ENCODE measurements around the gene ZNF3.
A peak's percentile ranks its signal among the peaks of the same experiment; 100 is the strongest.
"Not testable (repeated sequence)": the region's sequence is repeated elsewhere in the genome, so short reads cannot be mapped to it uniquely, and the experiment has no call there.

Gene ZNF3

DNA sequence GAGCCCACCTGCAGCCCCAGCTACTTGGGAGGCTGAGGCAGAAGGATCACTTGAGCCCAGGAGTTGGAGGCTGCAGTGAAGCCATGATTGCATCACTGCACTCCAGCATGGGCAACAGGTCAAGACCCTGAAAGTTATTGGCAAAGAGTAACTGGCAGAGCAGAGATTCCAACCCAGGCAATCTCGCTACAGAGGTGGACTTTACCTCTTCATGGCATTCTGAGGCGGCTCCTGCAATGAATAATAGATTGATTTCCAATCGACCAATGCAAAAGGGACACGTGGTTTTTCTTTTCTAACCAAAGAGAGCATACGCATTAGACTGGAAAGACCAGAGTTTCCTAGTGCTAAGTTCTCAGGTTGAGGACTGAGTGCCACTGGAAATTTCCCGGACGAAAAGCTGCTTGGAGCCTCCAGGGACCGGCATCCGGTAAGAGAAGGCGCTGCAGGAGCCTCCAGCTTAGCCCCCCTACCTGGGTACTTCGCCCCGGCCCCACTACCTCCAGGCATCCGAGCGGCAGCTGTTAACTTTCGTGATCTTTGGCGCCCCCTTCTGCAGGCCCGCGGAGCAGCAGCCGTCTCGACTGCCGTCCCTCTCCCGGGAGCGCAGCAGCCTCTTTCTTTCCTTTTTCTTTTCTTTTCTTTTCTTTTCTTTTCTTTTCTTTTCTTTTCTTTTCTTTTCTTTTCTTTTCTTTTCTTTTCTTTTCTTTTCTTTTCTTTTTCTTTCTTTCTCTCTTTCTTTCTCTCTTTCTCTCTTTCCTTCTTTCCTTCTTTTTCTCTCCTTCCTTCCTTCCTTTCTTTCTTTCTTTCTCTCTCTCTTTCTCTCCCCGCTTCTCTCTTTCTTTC lies 49.3 kb upstream of the ZNF3 start (continued):
- no peak for TF ChIP-seq ZNF473 (tag by site-specific recombination; IDR thresholded peaks at IDR 0.05)

DNA sequence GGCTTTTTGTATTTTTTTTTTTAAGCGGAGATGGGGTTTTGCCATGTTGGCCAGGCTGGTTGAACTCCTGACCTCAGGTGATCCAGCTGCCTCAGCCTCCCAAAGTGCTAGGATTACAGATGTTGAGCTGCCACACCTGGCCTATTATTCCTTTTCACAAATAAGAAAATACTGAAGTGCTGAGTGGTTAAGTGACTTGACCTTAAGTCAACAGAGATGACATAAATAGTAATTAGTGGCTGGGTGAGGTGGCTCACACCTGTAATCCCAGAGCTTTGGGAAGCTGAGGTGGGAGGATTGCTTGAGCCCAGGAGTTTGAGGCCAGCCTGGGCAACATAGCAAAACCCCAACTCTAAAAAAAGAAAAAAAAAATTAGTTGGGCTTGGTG lies 48.7 kb upstream of the ZNF3 start:
- not testable (repeated sequence) for H3K4me1 ChIP-seq (ENCODE audit: control insufficient read depth, insufficient read depth, low read length)
- CTCF ChIA-PET, result interaction anchor here (0.6 to 8.7 kb wide), 22 partner anchors 9 to 290 kb away, joined by 3 to 119 read pairs (median 4); no protein-coding TSS in a partner anchor

DNA sequence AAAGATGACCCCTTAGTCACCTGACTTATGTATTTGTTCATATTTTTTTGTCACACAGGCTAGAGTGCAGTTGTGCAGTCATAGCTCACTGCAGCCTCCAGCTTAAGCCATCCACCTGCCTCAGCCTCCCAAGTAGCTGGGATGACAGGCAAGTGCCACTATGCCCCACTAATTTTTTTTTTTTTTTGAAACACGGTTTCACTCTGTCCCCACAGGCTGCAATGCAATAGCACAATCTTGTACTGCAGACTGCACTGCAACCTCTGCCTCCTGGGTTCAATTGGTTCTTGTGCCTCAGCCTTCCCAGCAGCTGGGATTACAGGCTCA lies 47.1 kb upstream of the ZNF3 start:
- H3K36me3 ChIP-seq (ENCODE audit: control insufficient read depth in 2 of 2, insufficient read depth in 1 of 2, low read length in 2 of 2), result peaks cover 0 to 5% of the 10 kb centered on the region in 2 experiments; a peak in 2 of 3 replicates
- H3K9me3 ChIP-seq (ENCODE audit: control insufficient read depth, insufficient read depth, low read depth, low read length), result no peaks in the 10 kb centered on the region
- H3K4me3 ChIP-seq (ENCODE audit: low read depth, low read length), result no peak overlapping the region
- H3K27ac ChIP-seq (ENCODE audit: extremely low read depth, low read depth, low read length), result no peak overlapping the region
- H3K4me1 ChIP-seq (ENCODE audit: control insufficient read depth, insufficient read depth, low read length), result no peaks in the 10 kb centered on the region; the same call in 1 of the 2 replicates
- TF ChIP-seq, protein P1, sequence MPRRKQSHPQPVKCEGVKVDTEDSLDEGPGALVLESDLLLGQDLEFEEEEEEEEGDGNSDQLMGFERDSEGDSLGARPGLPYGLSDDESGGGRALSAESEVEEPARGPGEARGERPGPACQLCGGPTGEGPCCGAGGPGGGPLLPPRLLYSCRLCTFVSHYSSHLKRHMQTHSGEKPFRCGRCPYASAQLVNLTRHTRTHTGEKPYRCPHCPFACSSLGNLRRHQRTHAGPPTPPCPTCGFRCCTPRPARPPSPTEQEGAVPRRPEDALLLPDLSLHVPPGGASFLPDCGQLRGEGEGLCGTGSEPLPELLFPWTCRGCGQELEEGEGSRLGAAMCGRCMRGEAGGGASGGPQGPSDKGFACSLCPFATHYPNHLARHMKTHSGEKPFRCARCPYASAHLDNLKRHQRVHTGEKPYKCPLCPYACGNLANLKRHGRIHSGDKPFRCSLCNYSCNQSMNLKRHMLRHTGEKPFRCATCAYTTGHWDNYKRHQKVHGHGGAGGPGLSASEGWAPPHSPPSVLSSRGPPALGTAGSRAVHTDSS (tag by site-specific recombination; IDR thresholded peaks at IDR 0.05), result no peak
- TF ChIP-seq ZNF239 (tag by site-specific recombination; IDR thresholded peaks at IDR 0.05), result no peak
- no peak for TF ChIP-seq HOXC10 (CRISPR knock-in tag; IDR thresholded peaks at IDR 0.05)
- TF ChIP-seq ZNF529 (tag by site-specific recombination; IDR thresholded peaks at IDR 0.05; ENCODE audit: insufficient replicate concordance), result no peak
- TF ChIP-seq, protein P2, sequence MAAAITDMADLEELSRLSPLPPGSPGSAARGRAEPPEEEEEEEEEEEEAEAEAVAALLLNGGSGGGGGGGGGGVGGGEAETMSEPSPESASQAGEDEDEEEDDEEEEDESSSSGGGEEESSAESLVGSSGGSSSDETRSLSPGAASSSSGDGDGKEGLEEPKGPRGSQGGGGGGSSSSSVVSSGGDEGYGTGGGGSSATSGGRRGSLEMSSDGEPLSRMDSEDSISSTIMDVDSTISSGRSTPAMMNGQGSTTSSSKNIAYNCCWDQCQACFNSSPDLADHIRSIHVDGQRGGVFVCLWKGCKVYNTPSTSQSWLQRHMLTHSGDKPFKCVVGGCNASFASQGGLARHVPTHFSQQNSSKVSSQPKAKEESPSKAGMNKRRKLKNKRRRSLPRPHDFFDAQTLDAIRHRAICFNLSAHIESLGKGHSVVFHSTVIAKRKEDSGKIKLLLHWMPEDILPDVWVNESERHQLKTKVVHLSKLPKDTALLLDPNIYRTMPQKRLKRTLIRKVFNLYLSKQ (tag by site-specific recombination; IDR thresholded peaks at IDR 0.05; ENCODE audit: borderline replicate concordance), result no peak
- TF ChIP-seq ZXDB (tag by site-specific recombination; IDR thresholded peaks at IDR 0.05), result no peak
- no peak for TF ChIP-seq ZNF169 (tag by site-specific recombination; IDR thresholded peaks at IDR 0.05)
- TF ChIP-seq ZNF510 (tag by site-specific recombination; IDR thresholded peaks at IDR 0.05; ENCODE audit: insufficient replicate concordance), result no peak
- TF ChIP-seq ZFHX2 (tag by site-specific recombination; conservative IDR thresholded peaks at IDR 0.05), result no peak
- no peak for TF ChIP-seq ZNF76 (tag by site-specific recombination; IDR thresholded peaks at IDR 0.05; ENCODE audit: borderline replicate concordance, low read depth)
- TF ChIP-seq, protein P3, sequence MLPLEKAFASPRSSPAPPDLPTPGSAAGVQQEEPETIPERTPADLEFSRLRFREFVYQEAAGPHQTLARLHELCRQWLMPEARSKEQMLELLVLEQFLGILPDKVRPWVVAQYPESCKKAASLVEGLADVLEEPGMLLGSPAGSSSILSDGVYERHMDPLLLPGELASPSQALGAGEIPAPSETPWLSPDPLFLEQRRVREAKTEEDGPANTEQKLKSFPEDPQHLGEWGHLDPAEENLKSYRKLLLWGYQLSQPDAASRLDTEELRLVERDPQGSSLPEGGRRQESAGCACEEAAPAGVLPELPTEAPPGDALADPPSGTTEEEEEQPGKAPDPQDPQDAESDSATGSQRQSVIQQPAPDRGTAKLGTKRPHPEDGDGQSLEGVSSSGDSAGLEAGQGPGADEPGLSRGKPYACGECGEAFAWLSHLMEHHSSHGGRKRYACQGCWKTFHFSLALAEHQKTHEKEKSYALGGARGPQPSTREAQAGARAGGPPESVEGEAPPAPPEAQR (tag by site-specific recombination; IDR thresholded peaks at IDR 0.05), result no peak
- TF ChIP-seq ZNF266 (tag by site-specific recombination; IDR thresholded peaks at IDR 0.05; ENCODE audit: low read depth), result no peak
- no peak for TF ChIP-seq ZNF585B (tag by site-specific recombination; IDR thresholded peaks at IDR 0.05)
- CTCF ChIA-PET, result interaction anchor here (0.5 to 8.7 kb wide), 16 partner anchors 12 to 659 kb away, joined by 3 to 119 read pairs (median 3); no protein-coding TSS in a partner anchor
- POLR2A ChIA-PET, result interaction anchor here (0.5 to 3.7 kb wide), 2 partner anchors 27 to 705 kb away, joined by 3 to 31 read pairs; partner anchors contain the start of genes AP4M1 and MCM7

More for the DNA sequence above, 48.7 kb upstream of the ZNF3 start:
- TF ChIP-seq ZSCAN23 (tag by site-specific recombination; IDR thresholded peaks at IDR 0.05) (0 out of 2 replicates have a peak, but pooled peaks have one; percentile 20), SP7 (tag by site-specific recombination; IDR thresholded peaks at IDR 0.05) (peak; percentile 83), KLF1 (tag by site-specific recombination; IDR thresholded peaks at IDR 0.05) (0 out of 2 replicates have a peak, but pooled peaks have one; percentile 11)
- TF ChIP-seq, protein P4, sequence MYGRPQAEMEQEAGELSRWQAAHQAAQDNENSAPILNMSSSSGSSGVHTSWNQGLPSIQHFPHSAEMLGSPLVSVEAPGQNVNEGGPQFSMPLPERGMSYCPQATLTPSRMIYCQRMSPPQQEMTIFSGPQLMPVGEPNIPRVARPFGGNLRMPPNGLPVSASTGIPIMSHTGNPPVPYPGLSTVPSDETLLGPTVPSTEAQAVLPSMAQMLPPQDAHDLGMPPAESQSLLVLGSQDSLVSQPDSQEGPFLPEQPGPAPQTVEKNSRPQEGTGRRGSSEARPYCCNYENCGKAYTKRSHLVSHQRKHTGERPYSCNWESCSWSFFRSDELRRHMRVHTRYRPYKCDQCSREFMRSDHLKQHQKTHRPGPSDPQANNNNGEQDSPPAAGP (tag by site-specific recombination; IDR thresholded peaks at IDR 0.05), result peak; percentile 46; the same call in 1 of the 2 replicates
- not testable (repeated sequence) for H3K36me3 ChIP-seq (ENCODE audit: control insufficient read depth in 2 of 2, insufficient read depth in 1 of 2, low read length in 2 of 2); H3K27ac ChIP-seq (ENCODE audit: extremely low read depth, low read depth, low read length); H3K9me3 ChIP-seq (ENCODE audit: control insufficient read depth, insufficient read depth, low read depth, low read length); H3K4me3 ChIP-seq (ENCODE audit: low read depth, low read length)
- POLR2A ChIA-PET, result interaction anchor here (0.6 to 3.7 kb wide), 6 partner anchors 12 to 136 kb away, joined by 3 to 31 read pairs (median 4); partner anchors contain the start of genes AP4M1, LAMTOR4 and MCM7

Data from HEK293 (cell line).